Suprapubic skin (tissue), 4 donors: ENCODE results near the gene RNF38.
A peak's percentile ranks its signal among the peaks of the same experiment; 100 is the strongest.

Source experiments
- CTCF ChIP-seq, 2 donors: fragments of 200-600 bp in 1 of 2; fragments of 450-650 bp in 1 of 2; sonication (generic) in 1 of 2; IDR thresholded peaks; one replicate each; pipeline ENCODE4 v1.5.1; 2016 to 2019; ENCODE audit warnings: antibody characterized with exemption in 2 of 2, mild to moderate bottlenecking in 1 of 2, moderate library complexity in 1 of 2
- EP300 ChIP-seq: sonication (generic); formaldehyde crosslinking; IDR thresholded peaks from one replicate; pipeline ENCODE4 v1.6.1; 2017; ENCODE audit warnings: antibody characterized with exemption
- POLR2A ChIP-seq, 2 donors: fragments of 450-650 bp; IDR thresholded peaks; one replicate each; pipeline ENCODE4 v1.6.1; 2017; ENCODE audit warnings: antibody characterized with exemption in 2 of 2, mild to moderate bottlenecking in 2 of 2, moderate library complexity in 2 of 2
- POLR2AphosphoS5 ChIP-seq, 3 donors: sonication (generic); formaldehyde crosslinking; IDR thresholded peaks; one replicate each; pipeline ENCODE4 v1.6.1; 2017; ENCODE audit warnings: antibody characterized with exemption in 3 of 3

GRCh38 chr9:36407122-36407723, 7.2 kb upstream of the RNF38 start:
- TF ChIP-seq CTCF (IDR thresholded peaks at IDR 0.05) (peak; percentile 92 to 94), POLR2AphosphoS5 (IDR thresholded peaks at IDR 0.05) (peak in 1 of 3 donors; percentile 14), POLR2A (IDR thresholded peaks at IDR 0.05) (no peak), EP300 (no peak)
